HG02610 (cell line): ENCODE results near the gene ADGRB3.

Source experiments
- ATAC-seq: cut with Tn5 transposase; IDR thresholded peaks from one replicate; pipeline ENCODE4 v1.9.1; 2021; ENCODE audit warnings: mild to moderate bottlenecking, moderate library complexity; ENCODE audit not compliant: unreplicated experiment

Gene ADGRB3

DNA sequence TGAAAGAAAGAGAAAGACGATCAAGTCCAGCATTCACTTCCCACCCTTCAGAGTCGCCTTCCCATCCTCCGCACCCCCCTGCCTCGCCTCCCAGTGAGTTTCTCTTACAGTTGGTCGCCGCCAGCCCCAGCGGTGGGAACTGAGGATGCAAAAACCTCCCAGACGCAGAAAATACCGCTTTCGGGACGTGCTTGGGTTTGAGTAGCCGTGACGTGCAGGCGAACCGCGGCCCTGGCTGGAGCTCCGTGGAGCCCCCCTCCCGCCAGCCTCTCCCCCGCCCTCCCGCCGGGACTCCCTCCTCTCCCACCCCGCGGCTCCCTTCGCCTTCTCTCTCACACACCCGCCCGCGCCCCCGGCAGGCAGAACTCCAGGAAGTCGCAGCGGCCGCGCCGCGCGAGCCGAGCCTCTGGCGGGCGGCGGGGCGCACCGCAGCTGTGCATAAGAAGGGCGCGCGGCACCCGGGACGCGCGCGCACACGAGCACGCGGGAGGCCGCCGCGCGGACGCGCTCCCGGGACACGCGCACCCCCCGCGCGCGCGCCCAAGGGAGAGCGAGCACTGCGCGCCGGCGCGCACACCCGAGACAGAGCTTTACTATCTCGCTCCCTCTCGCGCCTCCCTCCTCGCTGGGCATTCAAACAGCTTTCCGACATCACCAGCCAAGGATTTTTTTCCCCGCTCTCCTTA lies at the start of gene ADGRB3:
Gene ADGRB3 (plus strand): TSS at position 557 of the 686 bp plus-strand sequence. CDS start 3,394 bp downstream, outside the sequence.
- ATAC-seq, result peak; percentile 70

- ATAC-seq, result no peak
Observed at GRCh38 chr6:68593558-68593957, 41.5 kb upstream of the ADGRB3 start.

GRCh38 chr6:68597642-68598041 lies 37.4 kb upstream of the ADGRB3 start:
- no peak for ATAC-seq

DNA sequence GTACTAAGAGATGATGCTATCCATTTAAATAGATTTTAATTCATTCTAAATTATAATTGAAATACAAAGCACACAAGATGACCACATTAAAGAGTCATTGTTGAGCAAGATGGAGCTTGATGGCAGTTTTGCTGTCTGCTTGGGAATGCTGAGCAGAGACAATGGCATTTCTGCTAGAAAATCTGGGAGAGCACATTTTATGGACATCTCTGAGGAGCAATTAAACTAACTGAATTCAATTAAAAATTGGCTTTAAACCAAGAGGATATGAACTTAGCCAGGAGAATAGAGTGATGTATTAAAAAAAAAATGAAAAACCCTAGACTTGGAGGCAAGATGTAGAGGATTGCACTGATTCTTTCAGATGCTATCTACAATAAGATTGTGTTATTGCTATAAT lies 19.1 kb upstream of the ADGRB3 start:
- no peak for ATAC-seq

- no peak for ATAC-seq
Observed at GRCh38 chr6:68625998-68626397, 9.1 kb upstream of the ADGRB3 start.

- no peak for ATAC-seq
Observed at GRCh38 chr6:68628161-68628560, 6.9 kb upstream of the ADGRB3 start.

- no peak for ATAC-seq
Observed at GRCh38 chr6:68632734-68633133, 2.3 kb upstream of the ADGRB3 start.

DNA sequence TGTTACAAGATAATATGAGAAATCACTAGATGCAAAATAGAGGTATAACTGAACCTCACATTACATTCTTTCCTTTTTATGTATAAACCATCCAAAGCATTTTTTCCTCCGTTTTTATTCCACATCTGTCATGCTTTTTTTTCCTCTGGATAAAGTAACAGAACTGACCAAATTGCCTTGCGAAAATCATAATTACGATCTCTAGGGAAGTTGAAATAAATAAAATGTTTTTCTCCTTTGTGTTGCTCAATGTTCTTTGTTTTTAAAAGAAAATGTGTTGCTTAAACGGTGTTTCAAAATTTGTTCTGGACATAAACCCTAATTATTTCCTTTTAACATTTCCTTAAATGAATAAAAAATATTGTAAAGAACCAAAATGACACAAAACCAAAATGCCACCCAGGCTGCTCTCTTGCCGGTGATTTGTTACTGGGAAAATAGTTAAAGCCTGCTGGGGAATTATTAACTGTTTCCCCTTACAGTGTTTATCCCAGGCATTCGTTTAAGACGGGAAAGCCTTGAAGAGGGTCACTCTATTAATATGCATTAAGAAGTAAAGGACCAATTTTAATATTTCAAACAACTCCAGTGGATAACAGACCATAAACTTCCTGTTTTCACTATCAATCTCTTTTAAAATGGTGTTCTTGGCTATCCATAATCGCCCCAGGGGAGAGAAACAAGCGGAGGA lies 1.7 kb upstream of the ADGRB3 start:
- ATAC-seq, result no peak

DNA sequence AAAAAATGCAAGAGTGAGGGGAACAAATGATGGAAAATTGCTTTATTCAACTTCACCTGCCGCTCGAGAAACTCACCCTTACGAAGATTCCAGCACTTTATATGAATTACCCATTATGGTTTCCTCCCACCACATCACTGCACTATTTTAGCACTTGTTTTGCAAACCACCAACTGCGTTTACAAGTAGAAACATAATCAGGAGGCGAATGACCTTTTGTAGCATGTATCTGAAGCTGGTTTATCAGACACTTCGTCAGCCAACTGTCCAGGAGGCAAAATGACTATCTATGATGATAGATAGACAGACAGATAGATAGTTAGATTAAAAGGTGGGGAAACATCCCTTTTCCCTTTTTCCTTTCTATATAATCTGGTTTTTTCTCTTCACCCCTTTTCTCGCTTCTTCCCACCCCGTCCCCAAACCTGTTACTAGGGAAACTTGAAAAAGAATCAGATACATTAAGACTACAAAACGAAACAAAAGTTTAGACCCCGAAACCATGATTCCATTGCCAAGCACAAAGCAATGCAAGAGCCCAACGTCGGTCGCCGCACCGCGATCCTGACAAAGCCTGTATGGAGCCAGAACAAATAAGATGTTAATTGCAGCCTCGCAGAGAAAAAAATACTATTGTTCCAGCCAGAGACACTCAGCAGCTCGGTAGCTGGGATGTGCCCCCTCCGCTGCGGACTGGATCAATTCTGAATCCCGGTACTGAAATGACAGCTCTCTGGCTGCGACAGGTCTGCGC lies 933 bp upstream of the ADGRB3 start:
- ATAC-seq, result no peak

DNA sequence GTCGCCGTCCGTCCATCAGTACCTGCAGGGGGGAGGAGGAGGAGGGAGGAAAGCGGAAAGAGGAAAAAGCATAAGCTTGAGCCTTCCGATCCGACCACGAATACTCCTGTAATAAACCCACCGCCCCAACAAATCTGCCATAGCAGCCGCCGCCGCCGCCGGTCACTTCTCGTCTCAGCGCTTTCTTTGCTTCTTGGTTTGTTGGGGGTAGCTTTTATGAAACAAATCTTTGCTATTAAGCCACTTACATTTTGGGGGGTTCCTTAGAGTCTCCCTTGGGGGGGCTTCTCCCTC lies 277 bp downstream of the ADGRB3 start:
- peak; percentile 3 for ATAC-seq

GRCh38 chr6:68635706-68636513 lies 828 bp downstream of the ADGRB3 start:
- no peak for ATAC-seq

DNA sequence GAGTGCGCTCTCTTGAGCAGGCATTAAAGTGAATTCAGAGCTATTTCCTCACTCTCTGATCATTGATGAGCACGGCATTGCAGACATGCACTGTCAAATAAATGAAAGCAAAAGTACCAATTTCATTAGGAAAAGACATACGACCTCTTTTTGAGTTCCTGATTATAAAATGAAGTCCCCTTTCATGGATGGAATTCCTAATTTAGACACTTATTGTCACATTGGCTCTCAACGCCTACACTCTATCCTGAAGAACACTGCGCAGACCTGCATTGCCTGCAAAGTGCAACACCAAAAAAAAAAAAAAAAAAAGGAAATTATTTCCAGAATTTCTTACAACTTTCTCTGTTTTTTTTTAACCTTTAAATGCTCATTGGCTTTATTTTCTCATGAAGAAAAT lies 1.6 kb downstream of the ADGRB3 start:
- ATAC-seq, result no peak

DNA sequence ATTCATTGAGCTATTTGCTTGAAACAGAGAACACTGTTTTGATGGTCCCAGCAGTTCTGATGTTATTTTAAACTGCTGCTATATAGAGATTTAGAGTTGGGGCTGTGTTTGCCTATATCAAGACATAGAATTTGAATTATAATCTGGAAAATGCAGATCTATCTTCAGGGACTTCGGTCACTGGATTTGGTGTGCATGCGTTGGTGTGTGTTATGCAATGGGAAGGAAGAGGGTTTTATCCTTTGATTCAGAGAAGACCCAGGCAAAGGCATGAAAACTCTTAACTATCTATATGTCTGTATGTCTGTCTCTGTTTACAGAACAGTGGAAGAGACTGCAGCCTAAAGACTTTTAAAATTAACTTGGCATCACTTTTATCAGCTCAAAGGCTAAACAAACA lies 2.0 kb downstream of the ADGRB3 start:
- no peak for ATAC-seq

DNA sequence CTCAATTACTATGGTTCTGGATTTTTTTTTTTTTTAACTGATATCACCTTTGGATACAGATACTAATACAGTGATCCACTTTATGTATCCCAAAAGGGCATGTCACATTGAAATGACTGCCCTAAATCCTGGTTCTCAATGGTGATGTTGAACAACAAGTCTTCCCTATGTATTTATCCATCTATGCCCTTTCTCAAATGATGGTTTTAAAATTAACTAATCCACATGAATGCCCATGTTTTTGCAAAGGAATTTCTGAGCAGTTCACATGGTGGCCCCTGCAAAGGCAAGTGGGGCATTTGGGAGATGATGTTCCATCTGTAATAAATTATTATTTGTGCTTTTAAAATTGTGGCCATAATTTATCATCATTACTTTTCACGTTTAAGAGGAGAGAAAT lies 2.7 kb downstream of the ADGRB3 start:
- ATAC-seq, result no peak

GRCh38 chr6:68638230-68638900 lies 3.3 kb downstream of the ADGRB3 start:
- ATAC-seq, result no peak

- ATAC-seq, result no peak
Observed at GRCh38 chr6:68639211-68639610, 4.1 kb downstream of the ADGRB3 start.

DNA sequence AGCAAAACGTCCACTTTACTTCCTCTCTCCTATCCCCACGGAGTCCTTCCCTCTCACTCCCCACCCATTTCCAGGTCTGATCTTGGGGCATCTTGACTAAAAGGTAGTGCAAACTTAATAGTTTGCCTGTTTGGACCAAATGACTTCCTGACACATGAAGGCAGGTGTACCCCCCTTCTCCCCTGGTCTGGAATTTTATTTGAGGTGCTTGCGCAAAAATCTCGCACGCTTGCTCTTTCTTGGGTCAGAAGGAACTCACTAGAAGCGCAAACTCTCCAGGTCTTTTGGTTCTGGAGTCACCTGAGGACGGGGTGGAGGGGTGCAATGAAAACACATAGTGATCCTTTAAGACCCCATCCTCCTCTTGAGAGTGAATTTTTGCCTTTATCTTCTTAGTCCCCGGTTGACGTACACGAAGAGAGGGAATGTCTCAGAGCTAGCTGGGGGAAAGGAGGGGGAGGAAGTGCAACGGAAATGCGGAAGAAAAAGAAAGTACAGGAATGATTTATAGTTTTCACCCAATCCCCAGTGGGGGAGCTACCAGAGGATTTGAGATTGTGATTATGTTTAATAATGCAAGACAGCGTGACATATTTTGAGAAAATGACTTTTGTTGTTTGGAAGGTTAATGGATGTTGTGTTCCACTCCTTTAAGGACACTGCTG lies 4.9 kb downstream of the ADGRB3 start:
- ATAC-seq, result no peak

DNA sequence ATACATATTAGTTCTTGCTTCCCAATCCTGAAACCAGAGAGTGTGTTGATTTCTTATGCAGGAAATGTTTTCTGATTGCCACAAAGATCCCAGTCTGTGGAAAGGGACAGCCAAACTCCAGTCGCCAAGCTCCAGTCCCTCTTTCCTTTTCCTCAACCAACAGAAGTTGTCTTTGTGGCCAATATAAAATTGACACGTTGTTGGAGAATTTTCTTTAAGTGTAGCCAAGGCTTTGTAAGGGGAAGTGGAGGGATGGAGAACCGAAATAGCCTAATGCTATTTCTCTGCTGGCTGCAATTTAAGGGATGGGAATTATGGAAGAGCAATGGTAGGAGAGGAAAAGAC lies 5.4 kb downstream of the ADGRB3 start:
- no peak for ATAC-seq

DNA sequence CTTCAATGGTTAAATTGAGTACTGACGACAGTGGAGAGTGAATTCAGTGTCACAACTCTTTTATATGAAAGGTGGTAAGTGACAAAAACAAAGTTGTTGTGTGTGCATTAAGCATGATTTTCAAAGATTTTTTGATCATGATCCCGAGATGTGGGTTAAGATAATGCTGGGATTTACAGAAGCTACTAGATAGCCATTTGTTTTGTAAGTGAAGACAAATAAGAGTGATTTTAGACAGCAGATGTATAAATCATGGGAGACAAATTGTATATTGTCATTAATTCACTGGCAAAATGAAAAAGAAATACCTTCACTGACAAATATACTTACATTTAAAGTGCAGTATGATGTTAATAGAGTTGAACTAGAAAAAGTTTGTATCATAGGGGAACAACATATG lies 6.1 kb downstream of the ADGRB3 start:
- ATAC-seq, result no peak

- ATAC-seq, result no peak
Observed at GRCh38 chr6:68642081-68642480, 7.0 kb downstream of the ADGRB3 start.
